ENCODE results near the gene SNAI3.

SNAI3 gene
- total RNA-seq, result 0 to 25.0 (median 4.3) reads per million in 17 experiments

DNA sequence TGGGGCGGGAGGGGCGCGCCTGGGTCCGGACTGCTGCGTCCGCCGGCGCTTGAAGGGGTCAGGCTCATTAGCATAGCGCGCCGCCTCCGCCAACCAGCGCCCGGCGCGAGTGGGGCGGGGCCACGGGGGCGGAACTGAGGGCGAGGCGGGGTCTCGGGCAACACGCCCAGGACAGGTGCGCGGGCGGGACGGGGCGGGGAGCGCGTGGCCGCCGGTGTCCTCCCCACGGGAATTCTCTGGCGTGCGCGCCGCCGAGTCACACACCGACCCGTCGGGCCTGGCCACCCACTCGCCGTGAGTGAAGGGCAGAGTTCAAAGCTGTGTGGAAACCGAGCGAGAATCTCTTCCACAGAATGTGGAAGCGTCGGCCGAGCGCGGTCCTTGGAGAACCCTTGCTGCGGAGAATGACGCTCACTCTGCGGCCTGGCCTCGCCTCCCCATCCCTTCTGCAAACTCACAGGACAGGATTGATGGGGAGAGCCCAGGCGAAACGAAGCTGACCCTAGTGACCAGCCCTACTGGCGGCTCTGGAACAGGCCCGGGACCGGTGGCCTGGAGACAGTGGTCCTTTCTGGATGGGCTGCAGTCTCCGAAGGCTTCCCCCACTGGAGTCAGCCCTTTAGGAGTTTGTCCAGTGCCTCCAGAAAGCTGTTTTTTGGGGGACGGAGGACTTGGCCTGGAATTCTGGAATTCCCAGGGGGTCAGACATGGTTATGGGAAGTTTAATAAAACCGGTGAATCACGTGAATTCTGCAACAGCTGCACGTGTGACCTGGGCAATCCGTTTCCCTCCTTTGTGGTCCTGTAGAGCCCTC is at the start of gene SNAI3:
TSS of gene SNAI3 (minus strand) at position 69 of the 815 bp plus-strand sequence. CDS start 101 bp downstream, outside the sequence.
- peak; percentile 90 to 96 (median 96) for DNase-seq

DNA sequence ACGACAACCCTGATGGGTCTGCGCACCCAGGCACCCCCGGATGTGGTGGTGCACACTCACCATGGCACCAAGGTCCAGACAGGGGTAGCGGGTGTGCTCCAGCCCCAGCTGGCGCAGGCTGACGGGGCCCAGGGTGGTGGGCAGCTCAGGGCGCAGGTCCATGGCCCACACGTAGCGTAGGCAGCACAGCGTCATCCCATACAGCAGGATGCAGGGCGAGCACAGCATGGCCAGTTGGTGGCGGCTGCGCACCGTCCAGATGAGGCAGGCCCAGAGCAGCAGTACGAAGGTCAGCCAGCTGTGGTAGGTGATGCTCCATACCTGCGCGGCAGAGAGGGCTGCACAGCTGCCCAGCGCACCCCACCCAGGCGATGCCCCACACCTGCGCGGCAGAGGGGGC is 49.8 kb upstream of the SNAI3 start:
- DNase-seq, result no peak

DNA sequence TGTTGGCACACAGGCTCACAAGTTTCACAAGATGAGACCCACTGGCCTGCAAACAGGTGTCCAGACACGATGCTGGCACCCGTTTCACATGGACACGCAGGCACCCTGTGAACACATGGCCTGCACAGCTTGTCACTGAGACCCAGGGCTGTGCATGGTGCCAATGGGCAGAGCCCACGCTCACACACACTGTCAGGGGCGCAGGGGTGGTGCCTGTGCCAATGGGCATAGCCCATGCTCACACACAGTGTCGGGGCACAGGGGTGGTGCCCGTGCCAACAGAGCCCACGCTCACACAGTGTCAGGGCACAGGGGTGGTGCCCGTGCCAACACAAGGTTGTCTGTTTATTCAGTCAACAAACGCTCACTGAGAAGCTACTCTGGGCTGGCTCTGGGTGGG is 49.3 kb upstream of the SNAI3 start:
- DNase-seq, result no peak

DNA sequence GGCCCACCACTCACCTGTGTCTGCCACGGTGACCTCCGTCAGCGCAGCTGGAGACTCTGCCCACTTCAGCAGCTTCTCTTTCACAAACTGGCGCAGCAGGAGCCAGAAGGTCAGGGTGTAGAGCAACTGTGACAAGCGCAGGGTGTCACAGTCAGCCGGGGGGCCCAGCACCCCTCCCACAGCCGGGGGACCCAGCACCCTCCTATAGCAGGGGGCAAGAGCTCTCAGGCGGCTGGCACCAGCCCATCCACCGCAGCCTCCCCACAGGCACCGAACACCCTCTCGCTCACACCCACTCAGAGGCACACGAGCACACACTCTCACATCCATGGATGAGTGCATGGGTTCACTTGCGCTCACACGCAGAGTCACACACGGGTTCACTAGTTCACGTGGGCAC is 48.8 kb upstream of the SNAI3 start:
- DNase-seq, result no peak

DNA sequence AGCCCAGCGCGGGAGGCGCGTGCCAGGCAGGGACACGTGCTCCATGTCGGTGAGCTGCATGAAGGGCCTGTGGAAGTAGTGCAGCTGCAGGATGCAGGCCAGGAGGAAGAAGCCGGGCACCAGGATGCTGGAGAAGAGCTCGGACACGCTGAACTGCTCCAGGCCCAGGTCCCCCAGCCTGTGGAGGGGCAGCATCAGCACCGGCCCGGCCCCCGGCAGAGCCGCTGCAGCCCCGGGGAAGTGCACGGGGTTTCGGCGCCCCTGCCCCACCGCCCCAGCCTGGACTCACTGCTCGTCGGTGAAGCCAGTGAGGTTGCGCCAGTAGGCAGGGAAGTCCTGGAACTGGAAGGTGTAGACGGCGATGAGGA is 48.0 kb upstream of the SNAI3 start:
- no peak for DNase-seq

DNA sequence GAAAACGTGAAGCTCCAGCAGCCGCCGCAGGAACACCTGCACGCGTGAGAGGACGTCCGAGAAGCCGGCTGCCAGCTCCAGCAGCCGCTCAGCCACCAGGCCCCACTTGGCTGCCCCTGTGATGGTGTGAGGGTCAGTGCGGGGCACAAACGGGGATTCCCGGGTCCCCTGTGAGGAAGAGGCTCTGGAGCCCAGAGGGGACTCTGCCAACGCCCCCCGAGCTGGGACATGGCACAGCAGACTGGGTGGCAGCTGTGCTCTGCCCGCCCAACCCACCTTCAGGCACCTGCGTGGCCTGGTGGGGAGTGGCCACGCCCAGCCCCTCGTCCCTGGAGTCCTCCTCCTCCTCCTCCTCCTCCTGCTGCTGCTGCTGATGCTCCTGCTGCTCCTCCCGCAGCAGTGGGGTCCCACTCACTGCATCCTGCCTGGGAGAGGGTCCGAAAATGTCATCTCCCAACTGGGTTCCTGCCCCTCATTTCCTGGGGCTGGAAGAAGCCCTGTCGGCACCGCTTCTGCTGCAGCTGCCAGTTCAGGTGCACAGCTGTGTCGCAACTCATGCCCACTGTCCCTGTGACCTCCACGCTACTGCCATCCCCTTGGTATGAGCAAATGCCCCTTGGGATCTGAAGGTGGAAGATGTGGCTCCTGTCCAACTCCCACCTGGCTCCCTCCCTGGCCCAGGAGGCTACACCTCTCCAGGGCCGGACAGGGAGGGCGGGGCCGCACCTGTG is 47.5 kb upstream of the SNAI3 start:
- no peak for DNase-seq

DNA sequence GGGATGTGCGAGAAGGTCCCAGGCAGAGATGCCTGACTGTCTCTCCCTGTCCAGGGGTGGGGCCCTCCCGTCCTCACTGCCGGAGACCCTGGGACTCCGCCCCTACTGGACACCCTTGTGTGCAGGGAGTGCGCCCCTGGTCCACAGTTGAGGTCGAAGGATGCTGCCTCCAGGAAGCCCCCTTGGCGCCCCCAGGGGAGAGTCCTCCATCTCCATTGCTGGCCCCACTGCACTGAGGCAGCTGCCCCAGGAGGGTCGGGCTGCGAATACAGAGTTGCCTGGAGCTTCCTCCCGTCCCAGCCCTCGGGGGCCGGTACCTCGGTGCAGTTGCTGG is 46.6 kb upstream of the SNAI3 start:
- no peak for DNase-seq

DNA sequence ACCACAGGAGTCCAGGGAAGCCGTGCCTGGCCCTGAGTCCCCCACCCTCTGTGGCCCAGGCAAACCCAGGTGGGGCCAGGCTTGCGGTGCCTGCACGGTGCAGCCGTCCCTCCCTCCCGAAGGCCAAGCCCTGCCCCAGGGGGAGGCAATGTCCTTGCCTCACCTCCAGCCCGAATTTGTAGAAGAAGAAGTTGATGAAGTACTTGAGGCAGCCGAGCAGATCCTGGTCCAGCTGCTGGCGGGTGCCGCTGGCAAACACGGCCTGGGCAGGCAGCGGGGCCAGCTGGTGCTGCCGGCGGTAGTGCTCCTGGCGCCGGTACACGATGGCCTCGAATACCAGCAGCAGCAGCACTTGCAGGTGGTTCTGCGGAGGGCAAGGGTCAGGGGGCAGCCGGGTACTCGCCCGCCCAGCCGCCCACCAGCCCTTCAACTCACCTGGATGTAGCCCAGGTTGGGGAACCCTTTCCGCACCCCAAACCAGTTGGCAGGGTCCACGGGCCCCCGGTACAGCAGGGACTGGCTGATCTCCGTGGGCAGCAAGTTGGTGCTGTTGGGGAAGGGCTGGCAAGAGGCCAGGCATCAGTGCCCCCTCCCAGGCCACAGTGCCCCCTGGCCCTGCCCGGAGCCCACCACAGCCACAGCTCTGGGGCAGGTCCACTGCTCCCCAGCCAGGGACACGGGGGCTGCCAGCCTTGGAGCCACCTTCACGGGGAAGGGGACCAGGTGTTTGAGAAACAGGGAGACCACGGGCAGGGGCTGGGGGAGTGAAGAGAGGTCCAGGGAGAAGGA is 46.1 kb upstream of the SNAI3 start:
- DNase-seq, result no peak

DNA sequence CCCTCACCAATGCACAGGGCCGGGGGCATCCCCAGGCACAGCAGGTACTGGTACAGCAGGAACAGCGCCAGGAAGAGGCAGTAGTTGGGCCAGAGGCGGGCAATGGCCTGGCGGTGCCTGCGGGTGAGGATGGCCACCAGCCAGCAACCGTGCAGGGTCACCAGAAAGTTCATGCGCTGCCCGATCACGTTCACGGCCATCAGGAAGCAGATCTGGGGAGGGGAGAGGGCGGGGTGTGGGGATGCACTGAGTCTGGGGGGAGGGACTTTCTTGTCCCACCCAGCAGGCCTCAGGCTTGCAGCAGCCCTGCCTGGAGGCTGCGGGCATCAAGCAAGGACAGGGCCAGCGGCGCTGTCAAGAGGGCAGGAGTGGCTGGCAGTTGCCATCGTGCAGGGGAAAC is 45.4 kb upstream of the SNAI3 start:
- no peak for DNase-seq

DNA sequence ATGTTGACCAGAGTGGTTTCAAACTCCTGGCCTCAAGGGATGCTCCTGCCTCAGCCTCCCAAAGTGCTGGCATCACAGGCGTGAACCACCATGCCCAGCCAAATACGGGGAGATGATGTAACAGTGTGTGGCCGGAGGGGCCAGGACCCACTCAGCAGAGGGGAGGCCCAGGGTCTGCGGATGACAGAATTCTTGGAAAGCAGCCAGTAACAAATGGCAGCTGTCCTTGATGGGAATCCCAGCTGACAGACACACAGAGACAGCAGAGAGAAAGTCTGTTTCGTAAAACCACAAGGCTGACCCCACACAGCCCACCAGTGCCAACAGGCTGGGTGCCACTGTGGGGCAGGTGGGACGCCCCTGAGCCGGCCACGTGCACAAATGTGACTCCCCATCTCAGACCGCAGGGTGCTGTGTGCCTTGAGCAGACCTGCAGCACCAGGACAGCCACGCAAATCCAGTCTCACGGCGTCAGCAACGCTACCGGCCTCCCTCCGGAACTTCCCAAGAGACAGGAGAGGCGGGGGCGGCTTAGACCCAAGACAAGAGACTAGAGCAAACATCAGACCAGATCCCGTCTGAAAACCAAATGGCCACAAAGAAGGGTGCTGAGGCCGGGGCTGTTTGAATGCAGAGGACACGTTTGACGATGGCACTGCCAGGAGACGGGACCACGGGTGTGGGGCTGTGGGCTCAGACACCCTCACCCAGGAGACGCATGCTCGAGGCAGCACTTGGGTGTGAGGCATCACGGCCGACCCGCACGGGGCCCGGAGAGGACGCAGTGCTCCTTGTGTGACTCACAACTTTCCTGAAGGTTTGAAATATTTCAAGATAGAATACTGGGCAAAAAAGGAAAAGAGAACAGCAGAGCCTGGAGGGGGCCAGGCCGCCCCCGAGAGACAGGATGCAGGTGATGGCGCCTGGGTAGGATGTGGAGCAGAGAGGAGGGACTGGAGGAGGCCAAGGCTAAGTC is 44.6 kb upstream of the SNAI3 start:
- DNase-seq, result no peak

DNA sequence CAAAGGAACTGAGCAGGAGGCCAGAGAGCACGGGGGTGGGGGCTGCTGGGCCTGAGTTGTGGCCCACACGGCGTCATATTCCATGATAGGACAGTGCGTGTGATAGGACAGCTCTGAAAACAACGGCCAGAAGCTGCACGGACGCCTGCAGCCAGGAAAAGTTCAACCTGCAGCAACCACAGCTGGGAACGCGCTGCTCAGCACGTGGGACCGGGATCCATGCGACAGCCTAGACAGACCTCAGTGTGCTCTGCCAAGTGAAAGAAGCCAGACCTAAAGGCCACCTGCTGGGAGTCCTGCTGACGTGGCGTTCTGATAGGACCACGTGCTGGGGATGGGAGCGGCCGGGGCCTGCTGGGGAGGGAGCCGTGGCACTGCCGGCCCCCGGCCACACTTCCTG is 41.6 kb upstream of the SNAI3 start:
- no peak for DNase-seq

DNA sequence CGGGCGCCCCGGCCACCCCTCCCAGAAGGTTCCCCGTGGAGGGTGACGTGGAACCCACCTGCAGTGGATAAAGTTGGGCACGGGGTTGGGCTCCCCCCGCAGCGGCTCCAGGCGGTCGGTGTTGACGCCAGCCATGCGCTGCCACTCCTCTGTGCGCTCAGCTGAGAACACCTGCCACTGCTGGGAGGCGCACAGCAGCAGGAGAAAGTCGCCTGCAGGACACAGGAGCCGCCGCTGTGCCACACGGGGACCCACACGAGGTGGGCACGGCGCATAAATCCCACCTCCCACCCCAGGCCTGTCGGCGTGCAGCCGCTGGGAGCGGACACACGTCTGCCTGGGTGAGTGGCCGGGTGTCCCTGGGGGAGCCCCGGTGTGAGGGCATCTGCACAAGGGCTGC is 40.7 kb upstream of the SNAI3 start:
- no peak for DNase-seq

DNA sequence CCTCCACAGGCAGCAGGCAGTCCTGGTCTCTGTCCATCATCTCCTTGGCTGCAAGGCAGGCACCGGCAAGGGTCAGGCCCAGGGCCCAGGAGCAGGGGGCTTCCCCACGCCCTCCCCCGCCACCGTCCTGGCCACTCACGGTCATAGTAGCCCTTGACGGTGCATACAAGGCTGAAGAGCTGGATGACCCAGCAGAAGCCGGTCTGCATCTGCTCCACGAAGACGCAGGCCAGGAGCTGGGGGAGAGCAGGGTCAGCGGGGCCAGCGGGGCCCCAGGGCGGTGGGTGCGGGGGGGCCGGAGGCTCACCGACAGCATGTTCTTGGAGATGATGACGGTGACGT is 40.1 kb upstream of the SNAI3 start:
- DNase-seq, result no peak

DNA sequence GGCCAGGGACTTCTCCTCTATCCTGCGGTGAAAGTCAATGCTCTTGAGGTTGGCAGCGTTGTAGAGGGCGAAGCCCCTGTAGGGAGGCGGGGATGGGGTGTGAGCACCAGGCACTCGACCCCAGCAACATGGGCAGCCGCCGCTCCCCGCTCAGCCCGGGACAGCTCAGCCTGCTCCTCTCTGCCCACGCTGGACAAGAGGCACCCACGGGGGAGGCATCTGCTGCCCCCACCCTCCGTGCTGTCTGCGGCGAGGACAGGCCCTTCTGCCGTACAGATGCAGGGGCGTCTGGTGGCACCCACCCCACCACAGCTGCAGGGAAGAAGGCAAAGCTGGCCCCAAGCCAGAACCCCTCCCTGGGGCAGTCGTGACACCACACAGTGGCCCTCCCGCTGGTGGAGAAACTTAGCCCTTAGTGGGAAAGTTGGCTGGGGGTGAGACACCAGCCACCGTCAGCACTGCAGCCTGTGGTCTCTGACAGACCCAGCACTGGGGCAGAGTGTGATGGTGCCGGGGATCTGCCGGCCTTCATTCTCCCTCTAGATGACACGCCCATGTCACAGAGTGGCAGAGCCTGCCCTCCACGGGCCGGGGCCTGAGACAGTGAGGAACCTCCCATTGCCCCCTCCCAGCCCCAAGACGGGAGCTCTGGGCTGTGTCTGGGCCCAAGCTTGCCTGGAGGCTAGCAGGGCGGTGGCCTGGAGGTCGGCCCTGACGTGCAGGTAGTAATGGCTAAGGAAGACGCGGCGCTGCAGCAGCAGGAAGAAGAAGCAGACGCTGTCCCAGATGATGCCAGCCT is 39.5 kb upstream of the SNAI3 start:
- no peak for DNase-seq

DNA sequence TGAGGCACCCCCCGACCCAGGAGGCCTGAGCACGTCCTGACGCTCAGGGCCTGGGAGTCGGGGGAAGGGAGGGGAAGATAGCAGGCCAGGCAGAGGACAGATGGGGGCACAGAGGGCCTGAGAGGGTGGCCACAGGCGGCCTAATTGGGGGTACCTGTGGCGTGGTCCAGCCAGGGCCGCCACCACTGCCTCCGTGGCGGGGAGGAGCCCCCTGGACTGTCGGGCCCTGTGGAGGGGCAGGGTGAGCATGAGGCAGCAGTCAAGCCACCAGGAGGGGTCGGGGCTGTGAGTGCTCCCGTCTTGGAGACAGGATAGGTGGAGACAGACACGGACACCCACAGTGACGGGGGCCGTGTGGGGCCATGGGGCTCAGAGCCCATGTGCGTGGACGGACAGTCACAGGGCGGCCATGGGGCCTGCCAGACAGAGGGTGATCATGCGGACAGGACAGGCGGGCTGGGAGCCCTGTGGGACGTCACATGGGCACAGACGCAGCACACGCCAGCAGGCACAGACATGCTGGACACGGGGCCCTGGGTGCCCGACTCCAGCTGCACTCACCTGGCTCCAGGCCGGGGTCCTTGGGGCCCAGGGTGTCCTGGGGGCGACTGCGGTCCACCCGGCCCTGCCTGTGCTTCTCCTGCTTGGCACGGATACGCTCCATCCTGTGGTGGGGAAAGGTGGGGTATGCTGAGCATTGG is 38.7 kb upstream of the SNAI3 start:
- DNase-seq, result no peak

DNA sequence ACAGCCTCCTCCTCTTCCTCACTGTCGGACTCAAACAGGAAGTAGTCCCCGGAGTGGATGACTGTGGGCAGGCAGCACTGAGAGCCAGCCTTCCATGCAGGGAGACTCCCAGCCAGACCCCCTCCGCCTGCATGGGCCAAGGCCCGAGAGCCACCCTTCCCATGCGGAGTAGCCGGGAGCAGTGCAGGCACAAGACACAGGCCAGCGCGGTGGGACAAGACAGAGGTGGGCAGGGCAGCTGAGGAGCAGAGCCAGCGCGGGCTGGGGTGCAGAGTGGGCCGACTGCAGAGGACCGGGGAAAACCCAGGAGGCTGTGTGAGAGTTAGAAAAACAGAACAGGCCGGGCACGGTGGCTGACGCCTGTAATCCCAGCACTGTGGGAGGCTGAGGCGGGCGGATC is 37.6 kb upstream of the SNAI3 start:
- DNase-seq, result no peak

DNA sequence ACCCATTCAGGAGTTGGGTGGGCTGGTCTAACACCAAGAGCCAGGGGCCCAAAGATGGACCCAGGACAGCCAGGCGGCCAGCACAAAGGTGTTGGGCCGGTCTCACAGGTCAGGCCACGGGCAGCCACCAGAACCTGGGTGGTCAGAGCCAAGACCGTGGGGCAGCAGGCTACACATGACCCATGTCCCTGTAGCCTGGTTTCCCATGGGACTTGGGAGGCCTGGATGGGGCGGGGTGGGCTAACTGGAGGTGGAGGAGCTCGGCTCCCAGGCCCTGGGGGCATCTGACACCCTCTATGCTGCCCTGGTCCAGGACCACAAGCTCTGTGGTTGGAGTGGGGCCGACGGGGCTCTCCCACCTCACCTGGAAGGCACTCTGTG is 37.2 kb upstream of the SNAI3 start:
- DNase-seq, result no peak

DNA sequence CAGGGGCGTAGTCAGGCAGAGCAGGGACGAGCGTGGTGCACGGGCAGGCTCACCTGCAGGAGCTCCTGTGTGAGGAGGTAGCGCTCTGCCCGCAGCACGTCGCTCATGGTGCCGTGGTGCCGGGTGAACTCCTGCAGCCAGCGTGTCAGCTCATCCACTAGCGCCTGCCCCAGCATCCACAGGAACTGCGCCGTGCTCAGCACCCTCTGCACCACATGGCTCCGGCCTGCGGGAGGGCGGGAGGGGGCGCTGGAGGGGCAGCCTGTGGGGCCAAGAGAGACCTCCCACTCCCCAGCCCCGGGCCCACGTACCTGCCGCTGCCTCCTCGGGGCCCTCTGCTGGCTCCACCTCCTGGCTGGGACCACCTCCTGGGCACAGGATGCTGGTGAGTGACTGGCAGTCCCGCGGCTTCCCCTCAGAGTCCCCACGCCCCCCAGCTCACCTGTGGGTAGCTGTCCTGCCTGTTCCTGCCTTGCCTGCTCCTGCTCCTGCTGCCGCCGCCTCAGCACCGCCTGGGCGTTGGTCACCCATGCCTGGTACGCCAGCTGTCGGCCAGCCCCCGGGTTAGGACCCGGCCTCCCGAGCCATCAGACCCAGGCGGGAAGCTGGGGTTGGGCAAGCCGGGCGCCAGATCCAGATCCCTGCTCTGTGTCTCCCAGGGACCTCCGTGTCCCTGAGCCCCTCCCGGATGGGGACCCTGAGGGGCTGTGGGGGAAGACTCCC is 36.6 kb upstream of the SNAI3 start:
- DNase-seq, result no peak

DNA sequence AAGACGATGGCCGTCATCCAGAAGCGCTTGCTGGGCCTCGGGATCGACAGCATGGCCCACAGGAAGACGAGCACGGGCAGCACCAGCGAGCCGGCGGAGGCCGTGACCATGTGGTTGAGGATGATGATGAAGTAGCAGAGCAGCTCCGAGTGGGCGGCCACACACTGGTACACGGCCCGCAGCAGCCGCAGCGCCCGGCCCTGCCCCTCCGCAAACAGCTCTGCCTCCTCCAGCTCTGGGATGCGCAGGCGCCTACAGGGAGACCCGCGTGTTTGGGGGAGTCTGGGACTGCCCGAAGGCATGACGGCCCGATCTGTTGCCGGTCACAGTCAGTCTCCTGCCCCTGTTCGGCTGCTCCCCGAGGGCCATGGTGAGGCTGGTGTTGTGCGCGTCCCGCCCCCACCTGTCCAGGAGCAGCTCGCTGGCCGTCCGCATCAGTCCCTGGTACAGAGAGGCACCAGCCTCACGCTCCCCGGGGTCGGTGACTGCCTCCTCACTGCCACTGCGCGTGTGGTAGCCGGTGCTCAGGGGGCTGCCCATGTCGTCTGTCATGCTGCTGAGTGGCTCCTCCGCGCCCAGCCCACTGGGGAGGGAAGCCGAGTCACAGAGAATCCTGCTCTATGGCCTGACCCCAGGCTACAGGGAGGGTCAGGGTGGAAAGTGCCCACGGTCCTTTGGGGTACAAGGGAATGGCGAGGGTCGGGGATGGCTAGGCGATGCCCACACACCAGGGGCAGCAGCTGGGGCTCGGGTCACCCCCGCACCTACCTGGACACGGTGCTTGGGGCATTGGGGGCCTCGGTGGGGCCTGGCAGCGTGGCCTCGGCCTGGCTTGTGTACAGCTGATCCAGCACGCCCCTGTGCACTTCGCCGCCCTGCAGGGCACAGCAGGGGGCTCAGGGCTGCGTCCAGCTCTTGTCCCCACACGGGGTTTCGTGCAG is 35.8 kb upstream of the SNAI3 start:
- no peak for DNase-seq
